Omental fat pad (tissue), 4 donors: ENCODE results near the gene CKM. TPM values are rescaled to one million over a fixed set of nuclear protein-coding genes. Genes with fewer than 3 reads are reported as not detected.

Source experiments
- ATAC-seq: fragments of 150-250 bp; one replicate; pipeline ENCODE4 v1.9.1; 2016; ENCODE audit warnings: mild to moderate bottlenecking, moderate library complexity; ENCODE audit not compliant: low FRiP score
- DNase-seq: peaks from one replicate; pipeline ENCODE4 v3.0.0-alpha.2; 2019; ENCODE audit warnings: low spot score
- total RNA-seq, 4 donors: library from RNA; depleted of rRNA; stranded (reverse); fragments of >200 nt; gene quantifications; one replicate each; pipeline ENCODE4 v1.1.0, GENCODE V29; 2016
- TF ChIP-seq, protein P1 (sequence below), 3 donors: fragments of 450-650 bp; IDR thresholded peaks; one replicate each; pipeline ENCODE4 v1.5.1; 2016 to 2017; ENCODE audit warnings: antibody characterized with exemption in 3 of 3, mild to moderate bottlenecking in 3 of 3, moderate library complexity in 2 of 3

Gene CKM
- total RNA-seq, 4 donors from 2014 or later: not detected

DNA sequence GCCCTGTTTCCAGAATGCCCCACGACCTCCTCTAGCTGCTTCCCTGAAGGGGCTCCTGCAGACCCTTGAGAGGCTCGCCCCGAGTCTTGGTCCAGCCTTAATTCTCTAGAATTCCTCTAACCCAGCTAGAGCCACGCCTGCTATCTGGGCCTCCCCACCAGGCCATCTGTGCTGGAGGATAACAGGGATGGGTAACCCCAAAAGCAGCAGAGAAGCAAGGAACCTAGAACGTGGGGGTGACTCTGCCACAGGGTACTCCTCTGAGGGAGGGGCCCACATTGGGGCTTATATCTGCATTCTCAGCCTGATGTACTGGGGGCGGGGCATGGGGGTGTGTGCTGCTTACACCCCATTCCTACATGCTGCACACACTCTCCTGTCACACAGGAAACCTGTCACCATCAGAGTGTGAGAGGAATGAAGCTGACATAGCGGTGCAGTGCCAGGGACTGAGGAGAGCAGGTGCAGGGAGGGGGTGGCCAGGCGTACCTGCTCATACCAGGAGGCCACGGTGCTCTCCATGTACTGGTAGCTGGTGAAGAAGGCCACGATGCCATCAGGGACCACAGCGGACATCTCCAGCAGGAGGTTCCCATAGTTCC is 31.7 kb upstream of the CKM start:
- no peak for ATAC-seq
- no peak for DNase-seq
- TF ChIP-seq, protein P1, sequence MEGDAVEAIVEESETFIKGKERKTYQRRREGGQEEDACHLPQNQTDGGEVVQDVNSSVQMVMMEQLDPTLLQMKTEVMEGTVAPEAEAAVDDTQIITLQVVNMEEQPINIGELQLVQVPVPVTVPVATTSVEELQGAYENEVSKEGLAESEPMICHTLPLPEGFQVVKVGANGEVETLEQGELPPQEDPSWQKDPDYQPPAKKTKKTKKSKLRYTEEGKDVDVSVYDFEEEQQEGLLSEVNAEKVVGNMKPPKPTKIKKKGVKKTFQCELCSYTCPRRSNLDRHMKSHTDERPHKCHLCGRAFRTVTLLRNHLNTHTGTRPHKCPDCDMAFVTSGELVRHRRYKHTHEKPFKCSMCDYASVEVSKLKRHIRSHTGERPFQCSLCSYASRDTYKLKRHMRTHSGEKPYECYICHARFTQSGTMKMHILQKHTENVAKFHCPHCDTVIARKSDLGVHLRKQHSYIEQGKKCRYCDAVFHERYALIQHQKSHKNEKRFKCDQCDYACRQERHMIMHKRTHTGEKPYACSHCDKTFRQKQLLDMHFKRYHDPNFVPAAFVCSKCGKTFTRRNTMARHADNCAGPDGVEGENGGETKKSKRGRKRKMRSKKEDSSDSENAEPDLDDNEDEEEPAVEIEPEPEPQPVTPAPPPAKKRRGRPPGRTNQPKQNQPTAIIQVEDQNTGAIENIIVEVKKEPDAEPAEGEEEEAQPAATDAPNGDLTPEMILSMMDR (IDR thresholded peaks at IDR 0.05): no peak

DNA sequence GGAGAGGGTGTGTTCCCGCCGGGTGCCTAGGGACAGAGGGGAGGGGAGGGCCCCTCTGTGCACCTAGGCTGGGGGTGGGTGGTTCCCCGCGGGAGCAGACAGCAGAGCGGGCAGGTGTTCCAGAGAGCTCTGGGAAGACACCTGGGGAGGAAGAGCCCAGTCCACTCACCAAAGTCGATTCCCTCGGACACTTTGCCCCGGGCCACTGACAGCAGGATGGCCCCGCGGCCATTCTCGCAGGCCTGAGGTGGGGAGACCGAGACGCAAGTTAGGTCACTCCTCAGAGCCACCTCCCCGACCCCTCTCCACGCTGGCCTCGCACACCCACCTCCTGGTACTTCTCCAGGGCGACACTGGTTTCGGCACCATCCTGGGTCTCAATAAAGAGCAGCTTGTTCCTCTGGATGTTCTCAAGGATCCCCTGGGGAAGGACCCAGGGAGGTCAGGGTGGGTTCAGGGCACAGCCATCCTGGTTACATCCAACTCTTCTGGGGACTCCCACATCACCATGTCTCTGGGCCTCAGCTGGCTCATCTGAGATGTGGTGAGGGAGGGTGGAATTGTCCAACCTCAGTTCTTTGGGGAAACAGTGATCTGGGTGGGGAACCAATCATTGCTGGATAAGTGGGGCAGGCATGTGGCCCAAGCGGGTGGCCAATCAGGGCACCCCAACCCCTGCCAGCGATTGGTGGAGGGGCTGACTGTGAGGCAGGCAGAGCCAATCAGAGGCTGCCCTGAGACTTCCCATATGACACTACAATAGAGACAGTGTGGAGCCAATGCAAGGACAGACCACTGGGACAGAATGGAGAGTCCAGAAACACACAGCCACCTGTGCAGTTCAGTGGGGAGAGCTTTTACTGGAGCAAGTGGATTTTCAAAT is 30.5 kb upstream of the CKM start:
- no peak for ATAC-seq
- TF ChIP-seq, protein P1 (IDR thresholded peaks at IDR 0.05): no peak
- no peak for DNase-seq

DNA sequence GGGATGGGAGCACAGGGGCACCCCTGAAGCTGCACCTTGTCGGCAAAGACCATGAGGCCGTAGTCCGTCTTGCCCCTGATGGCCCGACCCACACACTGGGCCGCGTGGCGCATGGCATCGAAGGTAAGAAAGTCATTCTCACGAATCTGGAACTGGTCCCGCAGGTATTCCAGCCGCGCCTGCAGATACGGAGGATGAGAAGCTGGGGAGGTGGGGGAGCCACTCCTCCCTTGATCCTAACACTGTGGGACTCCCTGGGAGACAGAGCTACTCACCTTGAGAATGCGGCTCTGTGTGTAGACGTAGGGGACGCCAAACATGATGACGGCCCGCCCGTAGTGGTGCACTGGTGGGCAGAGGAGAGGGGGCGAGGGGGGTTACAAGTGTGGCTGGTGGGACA is 29.8 kb upstream of the CKM start:
- ATAC-seq (no peak), DNase-seq (no peak)
- TF ChIP-seq, protein P1 (IDR thresholded peaks at IDR 0.05): no peak

DNA sequence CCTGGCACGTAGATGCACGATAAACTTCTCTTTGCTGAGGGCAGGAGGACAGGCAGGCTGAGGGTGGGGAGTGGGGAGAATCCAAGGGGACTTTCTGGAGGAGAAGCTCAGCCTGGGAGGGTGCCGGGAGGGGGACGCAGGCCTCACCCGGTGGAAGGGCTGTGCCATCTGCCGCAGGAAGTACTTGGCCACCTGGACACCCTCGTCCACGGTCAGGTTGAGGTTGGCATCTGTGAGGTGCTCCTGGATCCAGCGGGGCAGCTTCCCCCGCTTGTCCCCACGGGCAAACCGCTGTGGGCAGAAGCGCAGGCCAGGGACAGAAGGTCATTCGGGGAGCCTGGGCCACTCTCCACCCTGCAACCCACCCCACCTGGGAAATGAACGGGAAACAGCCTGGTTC is 29.4 kb upstream of the CKM start:
- no peak for DNase-seq
- TF ChIP-seq, protein P1 (IDR thresholded peaks at IDR 0.05): no peak
- no peak for ATAC-seq

- no peak for ATAC-seq
- DNase-seq: no peak
- TF ChIP-seq, protein P1 (IDR thresholded peaks at IDR 0.05): no peak
Measured at GRCh38 chr19:45351401-45351952, 28.8 kb upstream of the CKM start.

DNA sequence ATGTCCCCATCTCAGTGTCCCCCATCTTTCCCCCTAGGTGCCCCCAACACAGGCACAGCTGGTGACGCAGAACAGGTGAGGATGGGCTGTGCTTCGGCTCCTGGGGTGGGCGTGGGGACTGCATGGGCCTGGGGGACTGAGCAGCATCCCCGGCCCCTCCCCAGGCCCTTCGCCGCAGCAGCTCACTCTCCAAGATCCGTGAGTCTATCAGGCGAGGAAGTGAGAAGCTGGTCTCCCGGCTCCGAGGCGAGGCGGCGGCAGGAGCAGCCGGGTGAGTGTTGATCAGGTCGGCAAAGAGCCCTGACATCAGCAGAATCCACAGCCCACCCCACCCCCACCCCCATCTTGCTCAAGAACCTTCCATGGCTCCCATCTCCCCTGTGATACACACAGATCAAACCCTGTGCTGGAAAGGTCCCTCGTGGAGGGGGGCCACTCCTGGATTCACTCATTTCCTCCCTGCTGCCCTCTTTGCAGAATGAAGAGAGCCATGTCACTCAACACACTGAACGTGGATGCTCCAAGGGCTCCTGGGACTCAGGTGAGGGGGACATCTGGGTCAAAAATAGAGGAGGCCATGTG is 27.9 kb upstream of the CKM start:
- TF ChIP-seq, protein P1 (IDR thresholded peaks at IDR 0.05): no peak
- ATAC-seq (no peak), DNase-seq (no peak)
